ENCODE results near the gene PDGFC. TPM values are rescaled to one million over a fixed set of nuclear protein-coding genes. Genes with fewer than 3 reads are reported as not detected.

Gene PDGFC, protein sequence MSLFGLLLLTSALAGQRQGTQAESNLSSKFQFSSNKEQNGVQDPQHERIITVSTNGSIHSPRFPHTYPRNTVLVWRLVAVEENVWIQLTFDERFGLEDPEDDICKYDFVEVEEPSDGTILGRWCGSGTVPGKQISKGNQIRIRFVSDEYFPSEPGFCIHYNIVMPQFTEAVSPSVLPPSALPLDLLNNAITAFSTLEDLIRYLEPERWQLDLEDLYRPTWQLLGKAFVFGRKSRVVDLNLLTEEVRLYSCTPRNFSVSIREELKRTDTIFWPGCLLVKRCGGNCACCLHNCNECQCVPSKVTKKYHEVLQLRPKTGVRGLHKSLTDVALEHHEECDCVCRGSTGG
- polyA plus RNA-seq (2013, experiment 1 of 2; ENCODE audit: insufficient read length), result 79.2 TPM
- 82.6 TPM for polyA plus RNA-seq (2013, experiment 2 of 2; ENCODE audit: insufficient read length)

GRCh38 chr4:156971676-156972378, at the start of gene PDGFC:
PDGFC (minus strand) TSS chr4:156971799; CDS start chr4:156970903, 896 bp downstream.
- peak; percentile 79 for DNase-seq

DNA sequence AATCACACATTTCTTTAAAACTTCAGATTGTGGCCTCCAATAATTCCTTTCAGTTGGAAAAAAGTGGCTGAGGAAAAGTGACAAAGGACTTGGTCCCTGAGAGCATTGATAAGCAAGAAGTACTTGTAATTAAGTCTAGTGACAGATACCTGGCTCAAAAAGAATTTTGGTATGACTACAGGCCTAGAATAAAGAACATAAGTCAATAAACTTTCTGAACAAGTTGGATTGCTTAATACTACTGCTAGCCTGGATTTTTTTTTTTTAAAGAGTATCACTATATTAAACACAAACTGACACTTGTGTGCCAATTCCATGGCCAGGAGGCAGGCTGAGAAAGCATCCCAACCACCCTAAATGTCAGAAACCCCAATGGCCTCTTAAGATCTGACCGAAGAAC, 49.3 kb upstream of the PDGFC start:
- no peak for DNase-seq

GRCh38 chr4:157018920-157019490, 47.4 kb upstream of the PDGFC start:
- DNase-seq, result no peak

GRCh38 chr4:157014621-157015591, 43.3 kb upstream of the PDGFC start:
- peak; percentile 88 for DNase-seq

DNA sequence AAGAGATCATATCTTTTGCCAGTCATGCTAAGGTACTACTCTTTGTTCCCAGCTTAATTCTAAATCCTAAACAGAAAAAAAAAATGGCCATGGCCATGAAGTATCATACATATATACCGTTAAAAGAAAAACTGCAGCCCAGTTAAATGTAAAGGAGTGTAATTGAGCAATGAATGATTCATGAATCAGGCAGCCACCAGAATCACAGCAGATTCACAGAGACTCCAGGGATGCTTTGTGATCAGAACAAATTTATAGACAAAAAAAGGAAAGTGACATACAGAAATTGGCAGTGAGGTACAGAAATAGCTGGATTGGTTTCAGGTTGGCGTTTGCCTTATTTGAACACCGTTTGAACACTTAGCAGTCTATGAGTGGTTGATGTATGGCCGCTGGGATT, 42.1 kb upstream of the PDGFC start:
- peak; percentile 65 for DNase-seq

DNA sequence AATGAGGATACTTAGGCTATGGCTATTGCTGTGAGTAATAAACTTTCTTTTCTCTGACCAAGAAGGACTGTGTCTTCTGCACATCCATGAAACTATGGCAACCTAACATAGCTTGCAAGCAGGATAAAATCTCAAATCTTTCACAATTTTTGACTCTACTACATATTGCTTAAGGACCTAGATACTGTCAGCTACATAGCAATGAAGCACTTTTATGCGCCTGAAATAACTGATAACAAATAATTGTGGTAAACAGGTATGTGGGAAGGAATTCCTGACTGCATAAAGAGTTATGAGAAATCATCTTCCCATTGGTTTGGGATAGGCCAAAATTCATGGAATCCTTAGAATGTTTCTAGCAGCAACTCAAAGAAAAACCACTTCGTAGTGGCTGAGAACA, 41.2 kb upstream of the PDGFC start:
- DNase-seq, result peak; percentile 81

DNA sequence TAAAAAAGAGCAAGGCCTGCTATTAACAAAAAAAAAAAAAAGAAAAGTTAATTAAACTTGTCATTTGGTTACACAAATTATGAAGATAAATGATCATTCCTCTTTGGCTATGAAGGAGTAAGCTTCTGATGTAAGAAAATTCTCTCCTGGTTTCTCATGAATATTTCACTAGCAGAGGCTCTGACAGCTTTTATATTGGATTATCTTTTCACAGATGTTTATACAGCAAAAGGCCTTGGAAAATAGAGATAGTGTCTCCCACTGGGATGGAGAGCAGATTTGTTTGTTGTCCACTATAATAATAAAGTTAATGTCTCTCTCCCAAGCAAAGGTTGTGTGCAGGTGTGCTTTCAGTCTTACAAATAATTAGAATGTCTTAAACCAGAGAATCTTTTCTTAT, 40.7 kb upstream of the PDGFC start:
- peak; percentile 36 for DNase-seq

DNA sequence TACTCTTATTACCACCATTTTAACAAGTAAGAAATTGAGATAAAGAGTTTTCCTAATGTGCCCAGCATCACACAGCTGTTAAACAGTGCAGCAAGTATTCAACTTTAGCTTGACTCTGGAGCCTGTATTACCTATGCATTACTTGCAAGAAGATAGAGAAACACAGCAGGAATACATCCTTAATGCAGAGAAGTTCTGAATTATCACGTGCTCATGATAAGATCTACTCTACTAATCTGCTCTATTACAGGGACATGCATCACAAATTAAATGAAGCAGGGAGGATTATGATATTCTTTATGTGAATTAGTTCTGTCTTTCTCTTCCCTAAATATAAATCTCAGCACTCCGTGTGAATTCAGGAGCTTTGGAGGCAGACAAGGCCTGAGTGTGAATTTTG, 39.0 kb upstream of the PDGFC start:
- no peak for DNase-seq

GRCh38 chr4:157005831-157006230, 34.2 kb upstream of the PDGFC start:
- DNase-seq, result no peak

- no peak for DNase-seq
Observed at GRCh38 chr4:157005193-157005592, 33.6 kb upstream of the PDGFC start.

GRCh38 chr4:157004279-157005161, 32.9 kb upstream of the PDGFC start:
- no peak for DNase-seq

- DNase-seq, result peak; percentile 100
Observed at GRCh38 chr4:156999175-156999517, 27.5 kb upstream of the PDGFC start.

DNA sequence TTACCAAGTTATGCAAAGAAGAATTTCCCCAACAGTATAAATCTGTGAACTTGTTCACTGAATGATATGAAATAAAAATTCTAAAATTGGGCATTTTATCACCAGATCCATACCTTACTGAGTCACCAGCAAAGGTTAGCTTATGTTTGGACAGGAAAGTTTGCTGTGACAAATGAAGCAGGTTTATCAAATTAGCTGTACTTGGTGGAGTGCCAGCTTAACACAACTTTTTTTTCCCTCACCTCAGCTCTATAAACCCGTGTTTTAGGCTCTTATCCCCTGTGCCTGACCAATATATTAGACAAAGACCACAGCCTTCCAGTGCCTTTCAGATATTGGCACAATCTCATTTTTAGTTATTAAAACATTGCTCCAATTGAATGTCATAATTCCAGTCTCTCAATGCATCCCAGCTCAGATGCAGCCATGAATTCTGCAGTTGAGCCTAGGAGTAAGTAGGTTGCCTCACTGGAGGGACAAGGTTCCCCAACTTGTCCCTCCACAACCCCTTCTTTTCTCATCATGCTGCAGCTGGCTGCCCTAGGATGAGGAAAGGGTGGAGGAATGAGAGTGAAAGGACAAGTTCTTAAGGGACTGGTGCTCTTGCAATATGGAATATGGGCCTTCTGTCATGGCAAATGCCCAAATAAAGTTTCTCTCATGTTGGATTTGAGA, 27.0 kb upstream of the PDGFC start:
- no peak for DNase-seq

DNA sequence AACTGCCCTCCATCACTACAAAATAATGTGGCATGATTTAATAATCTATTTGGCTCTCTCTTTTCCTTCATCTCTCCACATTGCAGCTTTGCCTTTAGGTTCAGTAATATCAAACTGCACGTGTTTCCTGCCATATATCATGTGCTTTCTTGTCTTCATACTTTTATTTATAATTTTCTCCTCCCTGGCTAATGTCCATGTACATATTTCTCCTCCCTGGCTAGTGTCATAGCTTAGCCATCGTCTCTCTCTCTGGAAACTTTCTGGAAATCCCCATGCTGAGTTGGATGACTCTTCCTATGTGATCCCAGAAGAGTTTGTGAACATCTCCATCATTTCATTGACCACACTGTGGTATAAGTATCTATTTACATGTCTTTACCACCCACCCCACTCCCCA, 21.3 kb upstream of the PDGFC start:
- DNase-seq, result peak; percentile 71

DNA sequence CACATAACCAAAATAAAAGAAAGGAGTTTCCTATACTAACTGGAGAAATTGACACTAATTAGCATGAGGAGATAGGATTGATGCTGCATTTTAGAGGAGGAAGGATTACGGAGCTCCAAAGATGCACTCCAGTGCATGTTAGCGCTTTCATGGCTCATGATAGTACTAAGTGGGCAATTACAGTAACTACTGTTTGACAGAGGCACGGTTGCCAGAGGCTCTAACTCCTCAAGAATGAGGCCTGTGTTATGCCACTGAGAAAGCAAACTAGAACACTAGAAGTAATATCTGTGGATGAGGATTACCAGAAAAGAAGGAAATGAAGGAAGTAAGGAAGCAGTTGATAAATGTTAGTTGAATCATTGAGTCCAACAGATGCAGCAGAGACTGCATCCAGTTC, 19.6 kb upstream of the PDGFC start:
- DNase-seq, result no peak

DNA sequence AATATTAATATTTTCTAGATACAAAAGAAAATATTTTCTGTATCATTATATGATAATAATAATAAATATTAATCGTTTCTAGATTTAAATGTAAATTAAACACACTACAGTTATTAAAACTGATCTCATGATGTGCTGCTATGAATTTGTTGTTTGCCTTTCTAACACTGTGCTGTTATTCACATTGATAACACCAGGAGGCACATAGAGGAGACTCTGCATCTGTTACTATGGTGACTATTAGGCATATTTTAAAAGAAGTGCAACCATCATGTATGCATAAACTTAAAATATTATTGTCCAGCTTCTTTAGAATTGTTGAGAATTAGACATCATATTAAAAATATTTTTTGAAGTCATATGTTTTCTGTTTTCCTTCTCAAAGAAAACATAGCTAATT, 11.8 kb upstream of the PDGFC start:
- DNase-seq, result no peak

DNA sequence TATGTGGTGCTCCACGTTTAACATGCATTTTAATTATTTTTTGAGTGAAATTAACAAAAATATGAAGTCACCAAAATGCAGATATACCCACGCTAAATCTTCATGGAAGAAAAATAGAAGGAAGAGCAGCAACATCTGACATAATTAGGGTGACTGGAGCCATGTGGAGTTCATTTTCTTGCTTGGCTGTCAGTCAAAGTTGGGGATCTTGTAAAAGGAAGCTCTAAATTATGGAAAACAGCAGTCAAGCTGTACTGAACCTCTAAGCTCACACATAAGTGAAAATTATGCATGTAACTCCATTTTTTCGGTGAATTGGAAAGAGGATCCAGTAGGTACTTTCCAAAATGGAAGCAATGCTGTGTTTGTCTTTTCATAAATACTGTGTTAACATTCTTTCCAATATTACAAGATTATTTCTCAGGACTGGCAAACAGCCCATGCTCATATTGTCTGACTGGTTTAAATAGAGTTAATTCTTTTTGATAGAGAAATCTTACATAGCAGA, 9.7 kb upstream of the PDGFC start:
- DNase-seq, result peak; percentile 73

GRCh38 chr4:156977435-156978160, 6.0 kb upstream of the PDGFC start:
- peak; percentile 99 for DNase-seq

- DNase-seq, result peak; percentile 81
Observed at GRCh38 chr4:156976147-156976546, 4.5 kb upstream of the PDGFC start.

- no peak for DNase-seq
Observed at GRCh38 chr4:156975686-156976085, 4.1 kb upstream of the PDGFC start.
